Stimulated activated CD4-positive, alpha-beta T cell treated with anti-CD3 and anti-CD28 coated beads, Interleukin-1b, Interleukin-23, amount 100 ng/mL, for 48 hours (primary cell): Measurements from ENCODE around the gene R3HDM4.
"Not testable (repeated sequence)": the region's sequence is repeated elsewhere in the genome, so short reads cannot be mapped to it uniquely, and the experiment has no call there.

Source experiments
- DNase-seq: peaks from one replicate; pipeline ENCODE4 v3.0.0-alpha.2; 2020

Gene R3HDM4

GRCh38 chr19:911197-912033 is 1.6 kb downstream of the R3HDM4 start:
- DNase-seq, result no peak

DNA sequence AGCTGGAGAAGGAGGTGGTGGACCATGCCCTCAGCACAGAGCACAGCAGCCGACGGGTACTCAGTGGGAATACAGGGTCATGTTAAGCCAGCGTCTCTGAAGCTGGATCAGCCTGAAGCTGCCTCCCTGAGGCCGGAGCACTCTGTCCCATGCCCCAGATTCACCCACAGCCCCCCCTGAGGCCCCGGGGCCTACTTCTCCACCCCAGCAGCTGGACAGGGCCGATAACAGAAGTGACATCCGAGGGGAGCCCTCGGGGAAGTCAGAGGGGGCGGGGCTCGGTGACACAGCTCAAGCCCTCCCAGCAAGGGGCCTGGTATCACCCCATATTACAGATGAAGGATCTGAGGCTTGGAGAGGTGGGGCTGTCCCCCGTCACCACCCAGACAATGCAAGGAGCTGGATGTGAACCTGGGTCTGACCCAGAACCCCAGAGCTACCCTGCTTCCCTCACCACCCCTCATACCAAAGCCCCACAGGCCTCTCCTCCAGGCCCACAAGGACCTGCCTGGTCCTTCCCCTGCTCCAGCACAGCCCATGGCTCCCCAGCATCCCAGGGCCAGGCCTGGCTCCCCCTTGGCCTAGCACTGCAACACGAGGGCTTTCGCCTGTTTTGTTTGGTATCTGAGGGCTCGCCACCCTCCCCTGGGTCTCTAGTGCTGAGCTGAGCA is 5.7 kb downstream of the R3HDM4 start:
- DNase-seq, result no peak

- DNase-seq, result no peak
These were observed 6.5 kb downstream of the R3HDM4 start for GRCh38 chr19:906480-906879.

GRCh38 chr19:904545-904944 is 8.5 kb downstream of the R3HDM4 start:
- no peak for DNase-seq

DNA sequence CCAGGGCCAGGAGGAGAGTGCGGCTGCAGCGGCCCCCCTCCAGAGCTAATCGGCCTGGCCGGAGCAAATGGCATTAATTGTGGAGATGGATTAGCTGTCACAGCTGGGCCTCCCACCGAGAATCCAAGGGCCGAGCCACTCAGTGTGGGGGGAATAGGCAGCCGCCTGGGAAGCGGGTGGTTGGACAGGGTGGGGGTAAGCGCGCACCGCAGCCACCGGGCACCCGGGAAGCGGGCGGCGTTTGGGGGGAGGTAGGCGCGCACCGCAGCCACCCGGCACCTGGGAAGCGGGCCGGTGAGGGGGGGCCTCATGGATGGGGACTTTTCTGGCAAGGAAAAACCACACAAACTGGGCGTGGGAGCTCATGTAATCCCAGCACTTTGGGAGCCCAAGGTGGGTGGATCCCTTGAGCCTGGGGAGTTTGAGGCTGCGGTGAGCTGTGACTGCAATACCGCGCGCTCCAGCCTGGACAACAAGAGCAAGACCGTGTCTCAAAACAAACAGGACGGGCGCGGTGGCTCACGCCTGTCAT is 9.7 kb downstream of the R3HDM4 start:
- no peak for DNase-seq

GRCh38 chr19:902446-903226 is 10.4 kb downstream of the R3HDM4 start:
- no peak for DNase-seq

GRCh38 chr19:902093-902370 is 11.0 kb downstream of the R3HDM4 start:
- no peak for DNase-seq

GRCh38 chr19:901216-902092 is 11.6 kb downstream of the R3HDM4 start:
- no peak for DNase-seq

GRCh38 chr19:900302-901111 is 12.5 kb downstream of the R3HDM4 start:
- no peak for DNase-seq

DNA sequence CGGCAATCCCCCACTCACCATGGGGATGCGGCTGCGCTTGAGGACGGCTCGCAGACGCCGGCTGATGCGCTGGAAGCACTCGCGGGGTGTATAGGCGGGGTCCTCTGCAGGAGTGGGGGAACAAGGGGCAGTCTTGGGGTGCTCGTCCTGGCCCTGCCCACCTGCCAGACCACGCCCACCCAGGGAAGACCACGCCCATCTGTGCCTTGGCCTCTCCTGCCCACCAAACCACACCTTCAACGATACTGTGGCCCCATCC is 13.0 kb downstream of the R3HDM4 start:
- no peak for DNase-seq

GRCh38 chr19:899336-900042 is 13.5 kb downstream of the R3HDM4 start:
- DNase-seq, result no peak

- no peak for DNase-seq
These were observed 14.4 kb downstream of the R3HDM4 start for GRCh38 chr19:898663-899062.

DNA sequence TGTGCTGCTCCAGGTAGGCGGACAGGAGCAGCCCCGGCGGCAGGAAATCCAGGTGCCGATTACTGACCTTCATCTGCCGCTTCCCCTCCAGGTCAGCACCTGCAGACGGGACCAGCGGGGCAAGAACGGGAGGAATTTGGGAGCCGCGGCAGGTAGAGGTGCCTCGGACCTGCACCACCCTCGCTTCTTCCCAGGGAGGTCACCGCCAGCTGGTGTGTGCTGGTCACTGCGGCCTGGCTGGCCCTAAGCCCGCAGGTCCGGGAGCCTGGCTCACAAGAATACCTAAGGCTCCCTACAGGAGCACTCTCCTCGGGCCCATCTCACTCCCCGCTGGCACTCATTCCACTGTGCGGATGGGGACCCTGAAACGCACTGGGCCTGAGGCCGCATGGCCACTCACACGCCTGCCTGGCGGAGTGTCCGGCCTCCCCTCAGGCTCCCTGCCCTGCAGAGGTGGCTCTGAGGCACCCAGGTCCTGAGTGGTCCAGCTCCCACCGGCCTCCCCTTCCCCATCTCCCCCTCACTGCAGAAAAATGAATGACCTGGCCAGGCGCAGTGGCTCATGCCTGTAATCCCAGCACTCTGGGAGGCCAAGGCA is 15.5 kb downstream of the R3HDM4 start:
- no peak for DNase-seq

DNA sequence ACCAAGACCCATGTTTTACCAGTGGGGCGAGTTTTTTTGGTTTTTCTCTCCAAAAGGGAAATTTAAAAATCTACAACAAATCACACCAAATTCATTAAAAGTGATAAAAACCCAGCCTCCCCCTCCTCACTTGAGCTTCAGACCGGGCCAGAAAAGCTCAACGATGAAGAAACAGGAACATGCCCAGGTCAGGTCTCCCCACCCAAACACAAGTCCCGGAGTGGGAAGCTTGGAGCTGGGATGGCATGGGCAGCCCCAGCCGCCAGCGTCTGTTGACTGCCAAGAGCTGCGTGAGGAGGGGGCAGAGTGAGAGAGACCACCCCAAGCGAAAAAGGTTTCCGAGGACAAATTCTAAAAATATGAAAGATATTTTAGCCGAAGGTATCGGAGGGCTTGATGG is 16.0 kb downstream of the R3HDM4 start:
- DNase-seq, result no peak

GRCh38 chr19:896434-896833 is 16.6 kb downstream of the R3HDM4 start:
- no peak for DNase-seq

GRCh38 chr19:892894-893689 is 19.9 kb downstream of the R3HDM4 start, which contains the start of the genes MED16 and RNU6-9:
Gene MED16 (minus strand): TSS chr19:893187. CDS start chr19:891131, 2,056 bp downstream.
Gene RNU6-9 (plus strand): TSS chr19:893484.
- DNase-seq, result peak; percentile 91

GRCh38 chr19:892243-892893 is 20.7 kb downstream of the R3HDM4 start:
- no peak for DNase-seq

DNA sequence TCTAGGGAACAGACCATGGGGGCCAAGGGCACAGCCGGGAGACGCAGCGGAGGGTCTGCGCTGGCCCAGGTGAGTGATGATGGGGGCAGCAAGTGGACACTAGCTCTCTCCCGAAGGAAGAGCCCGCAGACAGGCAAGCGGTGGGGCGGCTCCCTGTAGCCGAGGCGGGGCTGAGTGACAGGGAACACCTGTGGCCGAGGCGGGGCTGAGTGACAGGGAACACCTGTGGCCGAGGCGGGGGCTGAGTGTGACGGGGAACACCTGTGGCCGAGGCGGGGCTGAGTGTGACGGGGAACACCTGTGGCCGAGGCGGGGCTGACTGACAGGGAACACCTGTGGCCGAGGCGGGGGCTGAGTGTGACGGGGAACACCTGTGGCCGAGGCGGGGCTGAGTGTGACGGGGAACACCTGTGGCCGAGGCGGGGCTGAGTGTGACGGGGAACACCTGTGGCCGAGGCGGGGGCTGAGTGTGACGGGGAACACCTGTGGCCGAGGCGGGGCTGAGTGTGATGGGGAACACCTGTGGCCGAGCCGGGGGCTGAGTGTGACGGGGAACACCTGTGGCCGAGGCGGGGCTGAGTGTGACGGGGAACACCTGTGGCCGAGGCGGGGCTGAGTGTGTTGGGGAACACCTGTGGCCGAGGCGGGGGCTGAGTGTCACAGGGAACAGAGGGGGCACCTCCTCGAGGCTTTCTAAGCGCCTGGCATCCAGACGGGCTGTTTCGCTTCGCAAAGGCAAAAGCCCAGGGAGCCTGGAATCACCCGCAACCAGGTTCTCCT is 21.4 kb downstream of the R3HDM4 start:
- DNase-seq, result not testable (repeated sequence)
